Neural cell (in vitro differentiated cells): ENCODE results near the gene ALDH1A3. TPM values are rescaled to one million over a fixed set of nuclear protein-coding genes. Genes with fewer than 3 reads are reported as not detected.

Source experiments
- H2AFZ ChIP-seq: fragments of 200-600, 300-800 bp; sonication (generic), shearing (Covaris generic); 2 replicates; pipeline ENCODE4 v1.6.0; 2014; ENCODE audit warnings: low read depth, mild to moderate bottlenecking, antibody characterized with exemption, low read length, moderate library complexity
- H3F3A ChIP-seq: fragments of 200-600 bp; shearing (Covaris generic); 2 replicates; pipeline ENCODE4 v1.6.1; 2016; ENCODE audit warnings: mild to moderate bottlenecking, moderate library complexity, mixed read lengths, antibody characterized with exemption, low read length; ENCODE audit not compliant: insufficient read depth, poor library complexity, severe bottlenecking
- H3K27ac ChIP-seq: fragments of 200-600, 300-800 bp; sonication (generic), shearing (Covaris generic); 2 replicates; pipeline ENCODE4 v1.5.1; 2014; ENCODE audit warnings: mild to moderate bottlenecking, low read length, moderate library complexity
- H3K27me3 ChIP-seq: fragments of 300-800, 200-600 bp; sonication (generic), shearing (Covaris generic); 2 replicates; pipeline ENCODE4 v1.6.0; 2014; ENCODE audit warnings: mild to moderate bottlenecking, low read depth, low read length, moderate library complexity; ENCODE audit not compliant: insufficient read depth
- H3K36me3 ChIP-seq: fragments of 300-800, 200-600 bp; sonication (generic), shearing (Covaris generic); 2 replicates; pipeline ENCODE4 v1.5.1; 2014; ENCODE audit warnings: mild to moderate bottlenecking, antibody characterized with exemption, low read length, moderate library complexity; ENCODE audit not compliant: insufficient read depth
- H3K4me2 ChIP-seq: fragments of 300-800, 200-600 bp; sonication (generic), shearing (Covaris generic); 2 replicates; pipeline ENCODE4 v1.6.0; 2014; ENCODE audit warnings: mild to moderate bottlenecking, low read length
- H3K4me3 ChIP-seq: fragments of 300-800, 200-600 bp; sonication (generic), shearing (Covaris generic); 2 replicates; pipeline ENCODE4 v1.5.1; 2014; ENCODE audit warnings: mild to moderate bottlenecking, low read length, moderate library complexity
- H3K79me2 ChIP-seq: fragments of 200-600 bp; shearing (Covaris generic); replicated peaks from 2 replicates; pipeline ENCODE4 v1.6.0; 2014; ENCODE audit warnings: mild to moderate bottlenecking, low read length, moderate library complexity; ENCODE audit not compliant: insufficient read depth
- H3K9ac ChIP-seq: fragments of 300-800, 200-600 bp; sonication (generic), shearing (Covaris generic); 2 replicates; pipeline ENCODE4 v1.6.1; 2016; ENCODE audit warnings: mild to moderate bottlenecking, low read length, mixed read lengths
- H3K9me2 ChIP-seq: fragments of 200-600 bp; shearing (Covaris generic); 2 replicates; pipeline ENCODE4 v1.6.1; 2016; ENCODE audit warnings: mild to moderate bottlenecking, low read length, mixed read lengths; ENCODE audit not compliant: insufficient read depth
- H3K9me3 ChIP-seq: fragments of 200-600, 300-800 bp; sonication (generic), shearing (Covaris generic); 2 replicates; pipeline ENCODE4 v1.6.1; 2016; ENCODE audit warnings: mild to moderate bottlenecking, mixed run types, low read length, moderate library complexity, mixed read lengths
- H4K20me1 ChIP-seq: fragments of 200-600 bp; shearing (Covaris generic); 2 replicates; pipeline ENCODE4 v1.6.1; 2016; ENCODE audit warnings: mild to moderate bottlenecking, mixed run types; ENCODE audit not compliant: insufficient read depth
- EP300 ChIP-seq: fragments of 450-650 bp; conservative IDR thresholded peaks from 2 replicates; pipeline ENCODE4 v1.6.1; 2014; ENCODE audit warnings: antibody characterized with exemption, mild to moderate bottlenecking, moderate library complexity; ENCODE audit not compliant: poor library complexity, severe bottlenecking
- EZH2 ChIP-seq: fragments of 200-600, 300-800 bp; shearing (Covaris generic), sonication (generic); IDR thresholded peaks from 2 replicates; pipeline ENCODE4 v1.6.1; 2014; ENCODE audit warnings: antibody characterized with exemption, low read length, borderline replicate concordance, mild to moderate bottlenecking; ENCODE audit not compliant: insufficient read depth, poor library complexity, severe bottlenecking
- MXI1 ChIP-seq: fragments of 450-650 bp; conservative IDR thresholded peaks from 2 replicates; pipeline ENCODE4 v1.6.1; 2014; ENCODE audit warnings: antibody characterized with exemption, mild to moderate bottlenecking; ENCODE audit not compliant: poor library complexity, severe bottlenecking
- POLR2AphosphoS5 ChIP-seq: IDR thresholded peaks from 2 replicates; pipeline ENCODE4 v1.6.1; 2012
- RAD21 ChIP-seq: fragments of 450-650 bp; conservative IDR thresholded peaks from 2 replicates; pipeline ENCODE4 v1.6.1; 2014; ENCODE audit warnings: antibody characterized with exemption, mild to moderate bottlenecking, moderate library complexity
- SMC3 ChIP-seq: fragments of 450-650 bp; conservative IDR thresholded peaks from 2 replicates; pipeline ENCODE4 v1.6.1; 2014; ENCODE audit warnings: antibody characterized with exemption, mild to moderate bottlenecking, moderate library complexity; ENCODE audit not compliant: poor library complexity
- TAF1 ChIP-seq: IDR thresholded peaks from 2 replicates; pipeline ENCODE4 v1.6.1; 2012; ENCODE audit warnings: low read depth
- polyA plus RNA-seq: library from polyadenylated mRNA; depleted of rRNA; stranded (reverse); fragments of >200 nt; gene quantifications from 2 replicates; pipeline ENCODE4 v1.2.3, GENCODE V29; 2014
- TF ChIP-seq, protein P1 (sequence below): fragments of 450-650 bp; IDR thresholded peaks from 2 replicates; pipeline ENCODE4 v1.5.1; 2014; ENCODE audit warnings: antibody characterized with exemption, mild to moderate bottlenecking, moderate library complexity; ENCODE audit not compliant: poor library complexity, severe bottlenecking
- TF ChIP-seq, protein P2 (sequence below): IDR thresholded peaks from 2 replicates; pipeline ENCODE4 v1.6.1; 2012; ENCODE audit warnings: borderline replicate concordance

The ALDH1A3 gene
- polyA plus RNA-seq, 1 donor from 2014 or later = 0.06 TPM

DNA sequence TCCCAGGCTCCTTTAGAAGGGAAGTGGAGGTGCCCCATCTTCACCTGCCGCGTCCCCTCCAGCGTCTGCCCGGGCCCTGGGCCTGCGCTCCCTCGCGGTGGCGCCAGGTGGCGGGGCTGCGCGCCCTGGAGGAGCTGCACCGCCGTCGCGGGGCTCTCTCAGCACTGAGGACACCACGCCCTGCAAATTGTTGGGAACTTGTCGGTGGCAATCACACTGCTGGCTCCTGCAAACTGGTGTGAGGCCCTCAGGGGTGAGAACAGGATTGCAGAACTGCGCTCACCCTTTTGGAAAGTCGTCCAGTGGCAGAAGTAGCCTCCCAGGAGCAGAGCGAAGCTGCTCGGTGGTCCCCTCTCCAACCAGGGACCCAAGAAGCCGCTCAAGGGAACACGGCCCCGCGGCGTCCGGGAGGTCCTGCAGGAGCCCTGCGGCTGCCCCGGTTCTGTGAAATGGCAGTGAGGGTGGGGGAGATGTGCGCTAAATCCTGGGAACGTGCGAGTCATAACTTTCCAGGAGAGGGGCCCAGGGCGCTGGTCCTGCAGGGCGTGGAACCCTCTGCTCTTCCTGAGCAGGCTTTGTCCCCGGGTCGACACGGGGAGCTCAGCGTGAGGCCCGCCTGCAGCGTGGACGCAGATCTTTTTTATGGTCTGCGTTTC lies 38.5 kb downstream of the ALDH1A3 start:
- Histone ChIP-seq H2AFZ (no peak overlapping the region), H3K4me3 (peak overlapping the region; percentile 65), H3K79me2 (no peaks in the 10 kb centered on the region), H3K9me2 (no peaks in the 10 kb centered on the region), H3K27ac (no peak overlapping the region), H4K20me1 (no peaks in the 10 kb centered on the region), H3K9ac (no peak overlapping the region), H3K27me3 (peaks cover 65% of the 10 kb centered on the region), H3F3A (no peaks in the 10 kb centered on the region), H3K36me3 (no peaks in the 10 kb centered on the region), H3K9me3 (no peaks in the 10 kb centered on the region), H3K4me2 (no peak overlapping the region)
- TF ChIP-seq RAD21 (peak; percentile 63), EZH2 (no peak), TAF1 (no peak), SMC3 (peak; percentile 77), MXI1 (no peak), EP300 (no peak), POLR2AphosphoS5 (no peak)
- TF ChIP-seq, protein P1, sequence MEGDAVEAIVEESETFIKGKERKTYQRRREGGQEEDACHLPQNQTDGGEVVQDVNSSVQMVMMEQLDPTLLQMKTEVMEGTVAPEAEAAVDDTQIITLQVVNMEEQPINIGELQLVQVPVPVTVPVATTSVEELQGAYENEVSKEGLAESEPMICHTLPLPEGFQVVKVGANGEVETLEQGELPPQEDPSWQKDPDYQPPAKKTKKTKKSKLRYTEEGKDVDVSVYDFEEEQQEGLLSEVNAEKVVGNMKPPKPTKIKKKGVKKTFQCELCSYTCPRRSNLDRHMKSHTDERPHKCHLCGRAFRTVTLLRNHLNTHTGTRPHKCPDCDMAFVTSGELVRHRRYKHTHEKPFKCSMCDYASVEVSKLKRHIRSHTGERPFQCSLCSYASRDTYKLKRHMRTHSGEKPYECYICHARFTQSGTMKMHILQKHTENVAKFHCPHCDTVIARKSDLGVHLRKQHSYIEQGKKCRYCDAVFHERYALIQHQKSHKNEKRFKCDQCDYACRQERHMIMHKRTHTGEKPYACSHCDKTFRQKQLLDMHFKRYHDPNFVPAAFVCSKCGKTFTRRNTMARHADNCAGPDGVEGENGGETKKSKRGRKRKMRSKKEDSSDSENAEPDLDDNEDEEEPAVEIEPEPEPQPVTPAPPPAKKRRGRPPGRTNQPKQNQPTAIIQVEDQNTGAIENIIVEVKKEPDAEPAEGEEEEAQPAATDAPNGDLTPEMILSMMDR = peak; percentile 76
- TF ChIP-seq, protein P2, sequence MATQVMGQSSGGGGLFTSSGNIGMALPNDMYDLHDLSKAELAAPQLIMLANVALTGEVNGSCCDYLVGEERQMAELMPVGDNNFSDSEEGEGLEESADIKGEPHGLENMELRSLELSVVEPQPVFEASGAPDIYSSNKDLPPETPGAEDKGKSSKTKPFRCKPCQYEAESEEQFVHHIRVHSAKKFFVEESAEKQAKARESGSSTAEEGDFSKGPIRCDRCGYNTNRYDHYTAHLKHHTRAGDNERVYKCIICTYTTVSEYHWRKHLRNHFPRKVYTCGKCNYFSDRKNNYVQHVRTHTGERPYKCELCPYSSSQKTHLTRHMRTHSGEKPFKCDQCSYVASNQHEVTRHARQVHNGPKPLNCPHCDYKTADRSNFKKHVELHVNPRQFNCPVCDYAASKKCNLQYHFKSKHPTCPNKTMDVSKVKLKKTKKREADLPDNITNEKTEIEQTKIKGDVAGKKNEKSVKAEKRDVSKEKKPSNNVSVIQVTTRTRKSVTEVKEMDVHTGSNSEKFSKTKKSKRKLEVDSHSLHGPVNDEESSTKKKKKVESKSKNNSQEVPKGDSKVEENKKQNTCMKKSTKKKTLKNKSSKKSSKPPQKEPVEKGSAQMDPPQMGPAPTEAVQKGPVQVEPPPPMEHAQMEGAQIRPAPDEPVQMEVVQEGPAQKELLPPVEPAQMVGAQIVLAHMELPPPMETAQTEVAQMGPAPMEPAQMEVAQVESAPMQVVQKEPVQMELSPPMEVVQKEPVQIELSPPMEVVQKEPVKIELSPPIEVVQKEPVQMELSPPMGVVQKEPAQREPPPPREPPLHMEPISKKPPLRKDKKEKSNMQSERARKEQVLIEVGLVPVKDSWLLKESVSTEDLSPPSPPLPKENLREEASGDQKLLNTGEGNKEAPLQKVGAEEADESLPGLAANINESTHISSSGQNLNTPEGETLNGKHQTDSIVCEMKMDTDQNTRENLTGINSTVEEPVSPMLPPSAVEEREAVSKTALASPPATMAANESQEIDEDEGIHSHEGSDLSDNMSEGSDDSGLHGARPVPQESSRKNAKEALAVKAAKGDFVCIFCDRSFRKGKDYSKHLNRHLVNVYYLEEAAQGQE = no peak

DNA sequence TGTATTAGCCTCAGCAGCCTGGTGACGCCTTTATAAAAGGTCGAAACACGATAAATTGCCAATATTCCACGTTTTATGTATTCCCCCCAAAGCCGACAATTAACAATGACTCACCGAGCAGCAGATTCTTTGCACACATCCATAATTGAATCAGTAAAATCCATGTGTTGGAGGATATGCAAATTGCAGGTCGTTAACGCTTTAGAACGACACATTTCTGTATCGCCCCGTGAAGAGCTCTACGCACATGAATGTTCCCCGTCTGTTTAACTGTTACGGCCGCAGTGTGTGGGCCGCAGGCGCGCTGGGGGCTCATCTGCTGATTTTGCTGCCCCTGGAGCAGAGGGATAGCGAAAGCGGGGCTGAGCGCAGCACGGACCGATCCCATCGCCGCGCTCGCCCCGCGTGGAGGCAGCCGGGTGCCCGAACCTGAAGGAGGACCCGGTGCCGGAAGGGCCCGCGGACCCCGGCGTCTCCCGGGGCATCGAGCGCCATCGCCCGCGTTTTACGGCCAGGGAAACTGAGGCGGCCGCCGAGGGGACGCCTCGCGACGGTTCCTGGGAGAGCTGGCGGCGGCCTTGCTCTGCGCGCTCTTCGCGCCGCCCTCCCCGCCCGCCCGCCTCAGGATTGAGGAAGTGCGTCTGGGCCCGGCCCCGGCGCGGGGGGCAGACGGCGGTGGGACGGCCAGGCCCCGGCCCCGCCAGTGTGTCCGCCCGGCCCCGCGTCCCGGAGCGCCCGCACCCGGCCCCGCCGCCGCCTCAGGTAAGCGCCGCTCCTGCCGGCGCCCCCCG lies 39.3 kb downstream of the ALDH1A3 start, which contains the start of gene LRRK1:
TSS of gene LRRK1 (plus strand) at position 668 of the 791 bp plus-strand sequence. CDS start 5,276 bp downstream, outside the sequence.
- Histone ChIP-seq H3K27ac (no peak within 1 kb of the TSS), H3F3A (no peaks in the 10 kb centered on the region), H3K27me3 (peaks cover 72% of the 10 kb centered on the region), H4K20me1 (no peaks in the 10 kb centered on the region), H3K79me2 (no peaks in the 10 kb centered on the region), H3K9me3 (no peaks in the 10 kb centered on the region), H3K36me3 (no peaks in the 10 kb centered on the region), H2AFZ (no peak within 1 kb of the TSS), H3K9ac (no peak within 1 kb of the TSS), H3K4me3 (peak within 1 kb of the TSS; percentile 65), H3K4me2 (no peak within 1 kb of the TSS), H3K9me2 (no peaks in the 10 kb centered on the region)
- TF ChIP-seq EZH2 (peak; percentile 96), SMC3 (no peak)
